HepG2 (cell line): ENCODE results near the gene CRAT. TPM values are rescaled to one million over a fixed set of nuclear protein-coding genes. Genes with fewer than 3 reads are reported as not detected.
A peak's percentile ranks its signal among the peaks of the same experiment; 100 is the strongest.

Experiments used
- ATAC-seq: fragments of 200-7000 bp; cut with Tn5 transposase; 3 replicates; pipeline ENCODE4 v1.9.1; 2020; ENCODE audit warnings: mild to moderate bottlenecking, moderate library complexity
- BruUV-seq: library from RNA; stranded (reverse); fragments of 400-500 nt; replicated peaks from 2 replicates; lab custom pipeline; 2021; lab: Mats Ljungman, UMichigan
- CTCF ChIA-PET: fragments of 300-600 bp; formaldehyde crosslinking; extraction: SDS; loops from one replicate; lab custom pipeline; 2021; ENCODE audit warnings: low total read pairs, inconsistent platforms, low intra/inter-chr PET ratio; lab: Yijun Ruan, JAX
- POLR2A ChIA-PET: fragments of 350-600 bp; sonication (Branson Sonifier 250); formaldehyde crosslinking; loops from one replicate; lab custom pipeline; 2020; ENCODE audit warnings: antibody characterized with exemption, inconsistent platforms; lab: Yijun Ruan, JAX
- DNase-seq: peaks from one replicate; pipeline ENCODE4 v3.0.0-alpha.2; 2015; ENCODE audit warnings: low spot score
- FAIRE-seq: peaks from 3 replicates; lab custom pipeline; 2011; peaks lifted over from hg19 to GRCh38; lab: Jason Lieb, UNC
- H2AFZ ChIP-seq: one replicate; pipeline ENCODE4 v1.6.1; 2011; ENCODE audit warnings: low read length, inconsistent platforms
- H3K27ac ChIP-seq: fragments of 300-600 bp; 3 replicates; pipeline ENCODE4 v1.8.0; 2011; ENCODE audit warnings: mixed run types, mild to moderate bottlenecking, mixed read lengths, low read length, inconsistent platforms; ENCODE audit not compliant: insufficient read depth; ENCODE audit errors: extremely low read length
- H3K27me3 ChIP-seq, 2 experiments: fragments of 200-600 bp in 1 of 2; 2 replicates in 1 of 2; 3 replicates in 1 of 2; pipeline versions ENCODE4 v1.6.0 to v1.8.0; 2011; ENCODE audit warnings: low read length in 2 of 2, mild to moderate bottlenecking in 2 of 2, moderate library complexity in 2 of 2, inconsistent platforms in 1 of 2; ENCODE audit not compliant: insufficient read depth in 2 of 2, control insufficient read depth in 1 of 2
- H3K36me3 ChIP-seq, 2 experiments: fragments of 200-600 bp in 1 of 2; replicated peaks in 1 of 2; 2 replicates in 1 of 2; 3 replicates in 1 of 2; pipeline versions ENCODE4 v1.5.1 to v1.8.0; 2011; ENCODE audit warnings: low read length in 2 of 2, inconsistent platforms in 1 of 2; ENCODE audit not compliant: insufficient read depth in 2 of 2, control insufficient read depth in 1 of 2
- H3K4me1 ChIP-seq: 2 replicates; pipeline ENCODE4 v1.5.1; 2012; ENCODE audit warnings: low read length, inconsistent platforms; ENCODE audit not compliant: insufficient read depth
- H3K4me2 ChIP-seq: 2 replicates; pipeline ENCODE4 v1.6.0; 2011; ENCODE audit warnings: low read depth, low read length, inconsistent platforms
- H3K4me3 ChIP-seq, 3 experiments: fragments of 200-600 bp in 1 of 3; sonication (generic), shearing (Covaris generic) in 1 of 3; replicated peaks in 1 of 3; 2 replicates each; pipeline ENCODE4 v1.5.1; 2011 to 2016; ENCODE audit warnings: low read length in 3 of 3, inconsistent platforms in 2 of 3, low read depth in 2 of 3, mild to moderate bottlenecking in 2 of 3, control low read depth in 1 of 3, mixed read lengths in 1 of 3; ENCODE audit not compliant: insufficient read depth in 1 of 3
- H3K79me2 ChIP-seq: one replicate; pipeline ENCODE4 v1.6.1; 2011; ENCODE audit warnings: low read length, inconsistent platforms; ENCODE audit not compliant: insufficient read depth
- H3K9ac ChIP-seq: 2 replicates; pipeline ENCODE4 v1.6.0; 2011; ENCODE audit warnings: mild to moderate bottlenecking, low read depth, low read length, inconsistent platforms; ENCODE audit not compliant: insufficient read depth
- H3K9me3 ChIP-seq: 2 replicates; pipeline ENCODE4 v1.5.1; 2012; ENCODE audit warnings: mild to moderate bottlenecking, low read length
- H4K20me1 ChIP-seq: 2 replicates; pipeline ENCODE4 v1.6.0; 2011; ENCODE audit warnings: inconsistent platforms, mild to moderate bottlenecking, low read length, moderate library complexity; ENCODE audit not compliant: insufficient read depth
- GFI1 ChIP-seq: sonication (generic); formaldehyde crosslinking; IDR thresholded peaks from 2 replicates; pipeline ENCODE4 v1.5.0; 2020; ENCODE audit warnings: missing genetic modification reagents, mild to moderate bottlenecking, borderline replicate concordance
- HNRNPL ChIP-seq: fragments of 200-400 bp; formaldehyde crosslinking; IDR thresholded peaks from 2 replicates; pipeline ENCODE4 v1.6.1; 2017; ENCODE audit warnings: mild to moderate bottlenecking, low read depth, low read length
- IRX3 ChIP-seq: sonication (generic); formaldehyde crosslinking; IDR thresholded peaks from 2 replicates; pipeline ENCODE4 v1.8.1; 2023; ENCODE audit warnings: mild to moderate bottlenecking, low read depth, missing genetic modification reagents, borderline replicate concordance
- NR2C2 ChIP-seq: sonication (generic); formaldehyde crosslinking; IDR thresholded peaks from 2 replicates; pipeline ENCODE4 v1.4.0; 2020; ENCODE audit warnings: missing genetic modification reagents, mild to moderate bottlenecking, moderate library complexity, borderline replicate concordance
- NR2F6 ChIP-seq, 2 experiments: IDR thresholded peaks; 2 replicates each; pipeline ENCODE4 v1.6.1; 2016; ENCODE audit warnings: antibody characterized with exemption in 1 of 2, mild to moderate bottlenecking in 1 of 2
- PHF21A ChIP-seq: sonication (generic); formaldehyde crosslinking; IDR thresholded peaks from 2 replicates; pipeline ENCODE4 v1.5.0; 2020; ENCODE audit warnings: mild to moderate bottlenecking, missing genetic modification reagents
- RARG ChIP-seq: sonication (generic); formaldehyde crosslinking; IDR thresholded peaks from 2 replicates; pipeline ENCODE4 v1.4.0; 2020; ENCODE audit warnings: low read depth, mild to moderate bottlenecking, missing genetic modification reagents
- SCMH1 ChIP-seq: sonication (generic); formaldehyde crosslinking; IDR thresholded peaks from 2 replicates; pipeline ENCODE4 v1.9.0; 2021; ENCODE audit warnings: missing genetic modification reagents, mild to moderate bottlenecking, borderline replicate concordance
- ZBTB7B ChIP-seq: sonication (generic); formaldehyde crosslinking; IDR thresholded peaks from 2 replicates; pipeline ENCODE4 v1.4.0; 2020; ENCODE audit warnings: missing genetic modification reagents
- WGBS: methylation state at CpG from one replicate; pipeline ENCODE4 v1.1.6; 2017; ENCODE audit warnings: low lambda C conversion rate; 5-methylcytosine and 5-hydroxymethylcytosine counted together
- in situ Hi-C: cut with HindIII; loops from 2 replicates; pipeline ENCODE4 v1.10.0; 2017; ENCODE audit warnings: low pct_unique_long_range_greater_than_20kb; ENCODE audit not compliant: extremely low pct_ligation_motif_present
- intact Hi-C: fragments of 100-400 bp; cut with micrococcal nuclease; formaldehyde crosslinking; loops from one replicate; pipeline ENCODE4 v1.10.0; 2022; ENCODE audit not compliant: unreplicated experiment
- polyA plus RNA-seq, 8 experiments: library from polyadenylated mRNA; depleted of rRNA in 3 of 8; stranded (reverse) in 7 of 8; unstranded in 1 of 8; fragments of >200 nt; fragmentation: Illumina TruSeq in 4 of 8; extraction: Trizol in 4 of 8; gene quantifications; 2 replicates each; pipeline versions ENCODE4 v1.2.1 to v1.2.3, GENCODE V29; 2011 to 2016; ENCODE audit warnings: low read depth in 4 of 8, missing spikeins in 1 of 8, mixed read lengths in 1 of 8; ENCODE audit not compliant: insufficient read depth in 1 of 8
- total RNA-seq, 5 experiments: library from RNA; depleted of rRNA; stranded (reverse); fragments of >200 nt; fragmentation: Illumina TruSeq; extraction: Trizol; gene quantifications; 2 replicates each; pipeline ENCODE4 v1.2.3, GENCODE V29; 2016; ENCODE audit warnings: low read depth in 1 of 5
- TF ChIP-seq, protein P1 (sequence below): sonication (generic); formaldehyde crosslinking; IDR thresholded peaks from 2 replicates; pipeline ENCODE4 v1.4.0; 2020; ENCODE audit warnings: missing genetic modification reagents
- TF ChIP-seq, protein P2 (sequence below): IDR thresholded peaks from 2 replicates; pipeline ENCODE4 v1.6.1; 2016; ENCODE audit warnings: low read depth
- TF ChIP-seq, protein P3 (sequence below): sonication (generic); formaldehyde crosslinking; conservative IDR thresholded peaks from 2 replicates; pipeline ENCODE4 v1.4.0; 2020; ENCODE audit warnings: mild to moderate bottlenecking, missing genetic modification reagents, moderate library complexity

The CRAT gene
- total and polyA plus RNA-seq, 2 of the 13 experiments (the other 11 are each of a cell fraction or from before 2014, with no cell fraction given) = 26.1 to 26.6 TPM

DNA sequence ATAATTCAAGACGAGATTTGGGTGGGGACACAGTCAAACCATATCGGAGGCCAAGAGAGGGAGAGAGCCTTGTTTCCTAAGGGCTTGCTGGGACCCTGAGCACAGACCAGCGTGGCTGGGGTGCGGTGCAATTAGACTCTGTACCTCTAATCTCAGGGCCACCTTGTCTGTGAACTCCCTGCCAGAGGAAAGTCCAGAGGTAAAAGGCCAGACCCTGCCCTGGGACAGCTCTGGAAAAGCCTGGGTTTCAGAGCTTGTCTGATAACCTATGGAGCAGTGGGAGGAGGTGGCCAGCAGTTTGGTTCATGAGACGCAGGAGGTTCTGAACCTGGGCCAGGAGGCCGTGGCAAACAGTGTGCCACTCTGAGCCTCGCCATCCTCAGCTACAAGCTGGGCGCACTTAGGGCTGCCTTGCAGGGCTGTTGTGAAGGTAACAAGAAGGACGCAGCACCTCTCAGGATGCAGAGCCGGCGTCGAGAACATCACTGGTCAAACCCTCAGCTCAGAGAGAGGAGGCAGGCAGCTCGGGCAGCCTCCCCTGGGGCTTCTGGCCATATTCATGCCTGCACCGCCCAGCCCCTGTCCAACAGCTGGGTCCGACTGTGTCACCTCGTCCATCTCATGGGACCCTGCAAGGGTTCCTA is 34.5 kb downstream of the CRAT start:
- Histone ChIP-seq H3K36me3 (peaks cover 0 to 2% of the 10 kb centered on the region in 2 experiments; a peak in 2 of 5 replicates), H4K20me1 (no peaks in the 10 kb centered on the region), H3K9ac (0 out of 2 replicates have a peak overlapping the region, but pooled peaks have one; percentile 5), H3K27me3 (no peaks in the 10 kb centered on the region), H3K4me1 (peaks cover 59% of the 10 kb centered on the region), H3K4me3 (no peak overlapping the region), H2AFZ (no peak overlapping the region), H3K9me3 (no peaks in the 10 kb centered on the region), H3K4me2 (peak overlapping the region; percentile 49), H3K79me2 (peaks cover 11% of the 10 kb centered on the region), H3K27ac (peak overlapping the region; percentile 65)
- DNase-seq = no peak
- in situ Hi-C loops = no loop called here
- BruUV-seq = no TSS peak
- ATAC-seq = no peak
- POLR2A ChIA-PET = interaction anchor here (1.0 kb wide), 2 partner anchors 12 to 34 kb away, joined by 3 to 4 read pairs; partner anchors contain the start of gene CRAT
- WGBS = 65% methylated on average over 5 of the region's 16 CpGs
- CTCF ChIA-PET = no interaction called here
- intact Hi-C loops = no loop called here
- no peak for FAIRE-seq
- TF ChIP-seq RARG (CRISPR knock-in tag) (no peak), NR2F6 (IDR thresholded peaks at IDR 0.05) (0 out of 2 replicates have a peak, but pooled peaks have one; percentile 19), NR2F6 (CRISPR knock-in tag; IDR thresholded peaks at IDR 0.05) (no peak), NR2C2 (CRISPR knock-in tag) (peak; percentile 40; the same call in 1 of the 2 replicates), GFI1 (CRISPR knock-in tag) (peak; percentile 39; the same call in 1 of the 2 replicates), IRX3 (CRISPR knock-in tag) (no peak), ZBTB7B (CRISPR knock-in tag) (0 out of 2 replicates have a peak, but pooled peaks have one; percentile 16), PHF21A (CRISPR knock-in tag) (peak; percentile 67), SCMH1 (no peak), HNRNPL (no peak)
- TF ChIP-seq, protein P1, sequence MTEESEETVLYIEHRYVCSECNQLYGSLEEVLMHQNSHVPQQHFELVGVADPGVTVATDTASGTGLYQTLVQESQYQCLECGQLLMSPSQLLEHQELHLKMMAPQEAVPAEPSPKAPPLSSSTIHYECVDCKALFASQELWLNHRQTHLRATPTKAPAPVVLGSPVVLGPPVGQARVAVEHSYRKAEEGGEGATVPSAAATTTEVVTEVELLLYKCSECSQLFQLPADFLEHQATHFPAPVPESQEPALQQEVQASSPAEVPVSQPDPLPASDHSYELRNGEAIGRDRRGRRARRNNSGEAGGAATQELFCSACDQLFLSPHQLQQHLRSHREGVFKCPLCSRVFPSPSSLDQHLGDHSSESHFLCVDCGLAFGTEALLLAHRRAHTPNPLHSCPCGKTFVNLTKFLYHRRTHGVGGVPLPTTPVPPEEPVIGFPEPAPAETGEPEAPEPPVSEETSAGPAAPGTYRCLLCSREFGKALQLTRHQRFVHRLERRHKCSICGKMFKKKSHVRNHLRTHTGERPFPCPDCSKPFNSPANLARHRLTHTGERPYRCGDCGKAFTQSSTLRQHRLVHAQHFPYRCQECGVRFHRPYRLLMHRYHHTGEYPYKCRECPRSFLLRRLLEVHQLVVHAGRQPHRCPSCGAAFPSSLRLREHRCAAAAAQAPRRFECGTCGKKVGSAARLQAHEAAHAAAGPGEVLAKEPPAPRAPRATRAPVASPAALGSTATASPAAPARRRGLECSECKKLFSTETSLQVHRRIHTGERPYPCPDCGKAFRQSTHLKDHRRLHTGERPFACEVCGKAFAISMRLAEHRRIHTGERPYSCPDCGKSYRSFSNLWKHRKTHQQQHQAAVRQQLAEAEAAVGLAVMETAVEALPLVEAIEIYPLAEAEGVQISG (CRISPR knock-in tag) = peak; percentile 13; the same call in 1 of the 2 replicates
- TF ChIP-seq, protein P2, sequence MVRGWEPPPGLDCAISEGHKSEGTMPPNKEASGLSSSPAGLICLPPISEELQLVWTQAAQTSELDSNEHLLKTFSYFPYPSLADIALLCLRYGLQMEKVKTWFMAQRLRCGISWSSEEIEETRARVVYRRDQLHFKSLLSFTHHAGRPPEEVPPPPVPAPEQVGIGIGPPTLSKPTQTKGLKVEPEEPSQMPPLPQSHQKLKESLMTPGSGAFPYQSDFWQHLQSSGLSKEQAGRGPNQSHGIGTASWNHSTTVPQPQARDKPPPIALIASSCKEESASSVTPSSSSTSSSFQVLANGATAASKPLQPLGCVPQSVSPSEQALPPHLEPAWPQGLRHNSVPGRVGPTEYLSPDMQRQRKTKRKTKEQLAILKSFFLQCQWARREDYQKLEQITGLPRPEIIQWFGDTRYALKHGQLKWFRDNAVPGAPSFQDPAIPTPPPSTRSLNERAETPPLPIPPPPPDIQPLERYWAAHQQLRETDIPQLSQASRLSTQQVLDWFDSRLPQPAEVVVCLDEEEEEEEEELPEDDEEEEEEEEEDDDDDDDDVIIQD = 0 out of 2 replicates have a peak, but pooled peaks have one; percentile 41
- TF ChIP-seq, protein P3, sequence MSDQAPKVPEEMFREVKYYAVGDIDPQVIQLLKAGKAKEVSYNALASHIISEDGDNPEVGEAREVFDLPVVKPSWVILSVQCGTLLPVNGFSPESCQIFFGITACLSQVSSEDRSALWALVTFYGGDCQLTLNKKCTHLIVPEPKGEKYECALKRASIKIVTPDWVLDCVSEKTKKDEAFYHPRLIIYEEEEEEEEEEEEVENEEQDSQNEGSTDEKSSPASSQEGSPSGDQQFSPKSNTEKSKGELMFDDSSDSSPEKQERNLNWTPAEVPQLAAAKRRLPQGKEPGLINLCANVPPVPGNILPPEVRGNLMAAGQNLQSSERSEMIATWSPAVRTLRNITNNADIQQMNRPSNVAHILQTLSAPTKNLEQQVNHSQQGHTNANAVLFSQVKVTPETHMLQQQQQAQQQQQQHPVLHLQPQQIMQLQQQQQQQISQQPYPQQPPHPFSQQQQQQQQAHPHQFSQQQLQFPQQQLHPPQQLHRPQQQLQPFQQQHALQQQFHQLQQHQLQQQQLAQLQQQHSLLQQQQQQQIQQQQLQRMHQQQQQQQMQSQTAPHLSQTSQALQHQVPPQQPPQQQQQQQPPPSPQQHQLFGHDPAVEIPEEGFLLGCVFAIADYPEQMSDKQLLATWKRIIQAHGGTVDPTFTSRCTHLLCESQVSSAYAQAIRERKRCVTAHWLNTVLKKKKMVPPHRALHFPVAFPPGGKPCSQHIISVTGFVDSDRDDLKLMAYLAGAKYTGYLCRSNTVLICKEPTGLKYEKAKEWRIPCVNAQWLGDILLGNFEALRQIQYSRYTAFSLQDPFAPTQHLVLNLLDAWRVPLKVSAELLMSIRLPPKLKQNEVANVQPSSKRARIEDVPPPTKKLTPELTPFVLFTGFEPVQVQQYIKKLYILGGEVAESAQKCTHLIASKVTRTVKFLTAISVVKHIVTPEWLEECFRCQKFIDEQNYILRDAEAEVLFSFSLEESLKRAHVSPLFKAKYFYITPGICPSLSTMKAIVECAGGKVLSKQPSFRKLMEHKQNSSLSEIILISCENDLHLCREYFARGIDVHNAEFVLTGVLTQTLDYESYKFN (CRISPR knock-in tag) = peak; percentile 61
